ENCODE results near the gene MEGF9. TPM values are rescaled to one million over a fixed set of nuclear protein-coding genes. Genes with fewer than 3 reads are reported as not detected.

The MEGF9 gene
- total and polyA plus RNA-seq, 2 experiments from 2014 or later: 10.3 to 27.4 TPM

DNA sequence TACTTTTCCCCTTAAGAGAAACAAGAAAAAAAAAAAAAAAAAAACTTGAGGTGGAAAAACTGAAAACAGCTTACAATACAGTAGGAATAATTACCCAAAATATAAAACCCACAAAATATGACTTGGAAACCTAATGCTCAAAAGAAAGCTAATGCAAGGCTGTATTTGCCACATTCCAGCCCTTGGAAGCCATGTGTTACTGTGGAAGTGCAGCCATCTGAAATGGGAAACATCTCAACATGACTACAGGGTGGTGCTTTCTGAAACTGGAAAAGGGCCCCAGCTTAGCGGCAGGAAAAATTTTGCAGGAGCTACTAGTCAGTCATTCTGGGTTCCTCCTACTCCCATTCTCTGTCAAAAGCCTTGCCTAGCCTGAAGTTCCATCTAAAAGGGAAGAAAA lies 154.7 kb downstream of the MEGF9 start:
- DNase-seq (ENCODE audit: low spot score): no peak
- H3K4me3 ChIP-seq: no peak overlapping the region
- 96% methylated on average over 1 of the region's 1 CpG for WGBS (ENCODE audit: low lambda C conversion rate, missing lambda C conversion rate)
- H2AFZ ChIP-seq: no peak overlapping the region
- H3K4me2 ChIP-seq: no peak overlapping the region
- H3K79me2 ChIP-seq: peaks cover 12% of the 10 kb centered on the region
- no peak overlapping the region for H3K27ac ChIP-seq
- H3K9me3 ChIP-seq (ENCODE audit: low read depth): no peaks in the 10 kb centered on the region
- TF ChIP-seq EZH2 (IDR thresholded peaks at IDR 0.05; ENCODE audit: borderline replicate concordance): no peak
- TF ChIP-seq EZH2phosphoT487 (IDR thresholded peaks at IDR 0.05; ENCODE audit: low read depth, severe bottlenecking, unreplicated experiment): no peak
- TF ChIP-seq, protein P1, sequence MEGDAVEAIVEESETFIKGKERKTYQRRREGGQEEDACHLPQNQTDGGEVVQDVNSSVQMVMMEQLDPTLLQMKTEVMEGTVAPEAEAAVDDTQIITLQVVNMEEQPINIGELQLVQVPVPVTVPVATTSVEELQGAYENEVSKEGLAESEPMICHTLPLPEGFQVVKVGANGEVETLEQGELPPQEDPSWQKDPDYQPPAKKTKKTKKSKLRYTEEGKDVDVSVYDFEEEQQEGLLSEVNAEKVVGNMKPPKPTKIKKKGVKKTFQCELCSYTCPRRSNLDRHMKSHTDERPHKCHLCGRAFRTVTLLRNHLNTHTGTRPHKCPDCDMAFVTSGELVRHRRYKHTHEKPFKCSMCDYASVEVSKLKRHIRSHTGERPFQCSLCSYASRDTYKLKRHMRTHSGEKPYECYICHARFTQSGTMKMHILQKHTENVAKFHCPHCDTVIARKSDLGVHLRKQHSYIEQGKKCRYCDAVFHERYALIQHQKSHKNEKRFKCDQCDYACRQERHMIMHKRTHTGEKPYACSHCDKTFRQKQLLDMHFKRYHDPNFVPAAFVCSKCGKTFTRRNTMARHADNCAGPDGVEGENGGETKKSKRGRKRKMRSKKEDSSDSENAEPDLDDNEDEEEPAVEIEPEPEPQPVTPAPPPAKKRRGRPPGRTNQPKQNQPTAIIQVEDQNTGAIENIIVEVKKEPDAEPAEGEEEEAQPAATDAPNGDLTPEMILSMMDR (IDR thresholded peaks at IDR 0.05; ENCODE audit: poor library complexity): no peak
- H3K27me3 ChIP-seq: no peaks in the 10 kb centered on the region
- H3K4me1 ChIP-seq (ENCODE audit: insufficient read depth): no peaks in the 10 kb centered on the region
- H3K9me2 ChIP-seq (replicated peaks; ENCODE audit: insufficient read depth): no peaks in the 10 kb centered on the region
- H3K36me3 ChIP-seq (replicated peaks; ENCODE audit: insufficient read depth, low read depth): no peaks in the 10 kb centered on the region
- H4K20me1 ChIP-seq (ENCODE audit: insufficient read depth, poor library complexity, severe bottlenecking): no peaks in the 10 kb centered on the region

DNA sequence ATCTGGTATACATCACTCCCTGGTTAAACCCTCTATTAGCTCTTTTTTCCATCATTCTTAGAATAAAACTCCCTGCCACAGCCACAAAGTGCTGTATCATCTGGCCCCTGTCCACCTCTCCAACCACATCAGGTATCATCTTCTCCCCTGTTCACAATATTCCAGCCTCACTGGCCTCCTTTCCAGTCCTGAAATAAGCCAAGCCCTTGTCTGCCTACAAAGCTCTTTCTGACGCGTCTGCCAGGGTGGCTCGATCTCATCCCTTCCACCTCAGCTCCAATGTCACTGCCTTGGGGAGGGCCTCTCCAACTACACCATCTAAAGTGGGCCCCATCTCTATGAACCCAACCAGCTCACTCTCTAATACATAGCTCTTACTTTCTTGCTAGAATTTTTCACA lies 155.8 kb downstream of the MEGF9 start:
- Histone ChIP-seq H3K27ac (no peak overlapping the region), H3K79me2 (peaks cover 9% of the 10 kb centered on the region), H3K4me2 (no peak overlapping the region), H3K4me1 (ENCODE audit: insufficient read depth) (no peaks in the 10 kb centered on the region), H3K9me2 (replicated peaks; ENCODE audit: insufficient read depth) (no peaks in the 10 kb centered on the region), H3K4me3 (no peak overlapping the region), H3K36me3 (replicated peaks; ENCODE audit: insufficient read depth, low read depth) (no peaks in the 10 kb centered on the region), H3K9me3 (ENCODE audit: low read depth) (no peaks in the 10 kb centered on the region), H4K20me1 (ENCODE audit: insufficient read depth, poor library complexity, severe bottlenecking) (no peaks in the 10 kb centered on the region), H3K27me3 (no peaks in the 10 kb centered on the region), H2AFZ (no peak overlapping the region)
- WGBS (ENCODE audit: low lambda C conversion rate, missing lambda C conversion rate): 100% methylated on average over 3 of the region's 3 CpGs
- TF ChIP-seq, protein P1 (IDR thresholded peaks at IDR 0.05; ENCODE audit: poor library complexity): no peak
- TF ChIP-seq EZH2phosphoT487 (IDR thresholded peaks at IDR 0.05; ENCODE audit: low read depth, severe bottlenecking, unreplicated experiment): no peak
- no peak for TF ChIP-seq EZH2 (IDR thresholded peaks at IDR 0.05; ENCODE audit: borderline replicate concordance)
- DNase-seq (ENCODE audit: low spot score): no peak

DNA sequence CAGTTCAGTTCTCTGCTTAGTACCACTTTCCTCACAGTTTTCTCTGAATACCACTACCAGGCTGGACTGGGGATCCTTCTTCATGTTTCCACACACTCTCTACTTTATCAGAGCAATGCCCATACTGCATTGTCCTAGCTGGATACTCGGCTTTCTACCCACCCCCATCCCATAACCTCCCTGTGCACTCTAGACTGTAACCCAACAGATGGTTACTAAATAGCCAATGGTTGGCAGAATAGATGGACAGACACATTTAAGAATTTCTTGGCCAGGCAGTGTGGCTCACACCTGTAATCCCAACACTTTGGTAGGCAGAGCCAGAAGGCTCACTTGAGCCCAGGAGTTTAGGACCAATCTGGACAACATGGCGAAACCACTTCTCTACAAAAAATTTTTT lies 157.1 kb downstream of the MEGF9 start:
- Histone ChIP-seq H3K4me1 (ENCODE audit: insufficient read depth) (no peaks in the 10 kb centered on the region), H3K27ac (no peak overlapping the region), H2AFZ (no peak overlapping the region), H3K4me3 (no peak overlapping the region), H3K27me3 (no peaks in the 10 kb centered on the region), H3K79me2 (peaks cover 13% of the 10 kb centered on the region), H4K20me1 (ENCODE audit: insufficient read depth, poor library complexity, severe bottlenecking) (no peaks in the 10 kb centered on the region), H3K9me3 (ENCODE audit: low read depth) (no peaks in the 10 kb centered on the region), H3K9me2 (replicated peaks; ENCODE audit: insufficient read depth) (no peaks in the 10 kb centered on the region), H3K4me2 (no peak overlapping the region), H3K36me3 (replicated peaks; ENCODE audit: insufficient read depth, low read depth) (no peaks in the 10 kb centered on the region)
- no peak for TF ChIP-seq EZH2 (IDR thresholded peaks at IDR 0.05; ENCODE audit: borderline replicate concordance)
- TF ChIP-seq, protein P1 (IDR thresholded peaks at IDR 0.05; ENCODE audit: poor library complexity): no peak
- TF ChIP-seq EZH2phosphoT487 (IDR thresholded peaks at IDR 0.05; ENCODE audit: low read depth, severe bottlenecking, unreplicated experiment): no peak
- no peak for DNase-seq (ENCODE audit: low spot score)
- 50% methylated on average over 2 of the region's 2 CpGs for WGBS (ENCODE audit: low lambda C conversion rate, missing lambda C conversion rate)

DNA sequence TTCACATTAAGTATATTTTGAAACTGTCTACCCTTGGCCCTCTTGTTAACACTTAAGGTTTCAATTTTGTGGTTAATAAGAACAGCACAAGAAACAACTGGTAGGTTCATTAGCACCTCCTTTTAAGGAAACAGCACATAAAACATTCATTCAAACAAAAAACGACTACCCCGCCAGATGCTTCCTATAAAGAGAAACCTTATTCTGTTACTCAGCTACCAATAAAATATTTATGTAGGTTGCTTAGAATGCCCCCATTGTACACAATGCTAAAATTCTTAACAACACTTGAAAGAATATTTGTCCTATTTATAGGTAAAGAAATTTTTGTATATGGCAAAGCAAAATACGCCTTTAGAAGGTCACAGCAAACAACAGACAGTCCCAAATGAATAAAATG lies 157.5 kb downstream of the MEGF9 start:
- H3K36me3 ChIP-seq (replicated peaks; ENCODE audit: insufficient read depth, low read depth): no peaks in the 10 kb centered on the region
- H3K4me1 ChIP-seq (ENCODE audit: insufficient read depth): no peaks in the 10 kb centered on the region
- no peaks in the 10 kb centered on the region for H3K27me3 ChIP-seq
- H2AFZ ChIP-seq: no peak overlapping the region
- H3K79me2 ChIP-seq: peaks cover 13% of the 10 kb centered on the region
- H3K27ac ChIP-seq: no peak overlapping the region
- no peak for DNase-seq (ENCODE audit: low spot score)
- H3K9me2 ChIP-seq (replicated peaks; ENCODE audit: insufficient read depth): no peaks in the 10 kb centered on the region
- no peaks in the 10 kb centered on the region for H4K20me1 ChIP-seq (ENCODE audit: insufficient read depth, poor library complexity, severe bottlenecking)
- no peak overlapping the region for H3K4me3 ChIP-seq
- TF ChIP-seq EZH2 (IDR thresholded peaks at IDR 0.05; ENCODE audit: borderline replicate concordance) (no peak), EZH2phosphoT487 (IDR thresholded peaks at IDR 0.05; ENCODE audit: low read depth, severe bottlenecking, unreplicated experiment) (no peak)
- TF ChIP-seq, protein P1 (IDR thresholded peaks at IDR 0.05; ENCODE audit: poor library complexity): no peak
- 79% methylated on average over 3 of the region's 3 CpGs for WGBS (ENCODE audit: low lambda C conversion rate, missing lambda C conversion rate)
- H3K4me2 ChIP-seq: no peak overlapping the region
- no peaks in the 10 kb centered on the region for H3K9me3 ChIP-seq (ENCODE audit: low read depth)
